Measurements from ENCODE around the gene WDR11.

Gene WDR11

GRCh38 chr10:120945182-120945581 lies 94.0 kb downstream of the WDR11 start:
- DNase-seq = no peak

GRCh38 chr10:120945801-120946302 lies 94.7 kb downstream of the WDR11 start:
- peak in 48 of 51 donors; percentile 7 to 92 (median 74) for DNase-seq

GRCh38 chr10:120946497-120946896 lies 95.3 kb downstream of the WDR11 start:
- DNase-seq = peak in 3 of 51 donors; percentile 31 to 41 (median 34)

DNA sequence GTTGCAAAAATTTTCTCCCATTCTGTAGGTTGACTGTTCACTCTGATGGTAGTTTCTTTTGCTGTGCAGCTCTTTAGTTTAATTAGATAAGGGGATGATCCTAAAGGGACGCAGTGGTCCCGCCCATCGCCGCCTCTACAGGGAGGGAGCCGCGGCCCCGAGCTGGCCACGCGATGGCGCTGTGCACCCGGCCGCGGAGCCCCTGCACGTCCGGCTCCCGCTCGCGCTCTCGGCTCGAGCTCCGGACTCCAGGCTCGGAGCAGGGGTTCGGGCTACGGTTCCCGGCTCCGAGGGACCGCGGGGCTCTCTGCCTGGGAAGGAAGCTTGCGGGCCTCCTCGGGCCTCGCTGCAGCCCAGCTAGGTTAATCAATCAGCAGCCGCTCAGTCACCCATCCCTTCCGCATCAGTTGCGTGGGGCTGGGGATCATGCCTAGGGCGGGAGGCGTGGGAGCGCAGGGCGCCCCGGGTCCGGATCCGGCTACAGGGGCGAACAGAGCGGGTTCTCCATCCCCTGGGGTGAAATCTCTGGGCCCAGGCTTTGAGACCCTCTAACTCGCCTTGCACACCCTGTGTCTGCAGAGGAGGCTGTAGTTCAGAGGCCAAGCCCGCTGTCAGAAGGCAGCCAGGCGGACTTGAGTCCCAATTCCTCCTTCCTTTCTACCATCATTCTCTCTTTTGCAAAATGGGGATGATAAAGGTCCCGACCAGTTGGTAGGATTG lies 97.9 kb downstream of the WDR11 start:
- peak in 45 of 51 donors; percentile 19 to 84 (median 55) for DNase-seq

- DNase-seq = peak in 4 of 51 donors; percentile 10 to 46 (median 23)
These were observed 98.5 kb downstream of the WDR11 start for GRCh38 chr10:120949609-120950031.

DNA sequence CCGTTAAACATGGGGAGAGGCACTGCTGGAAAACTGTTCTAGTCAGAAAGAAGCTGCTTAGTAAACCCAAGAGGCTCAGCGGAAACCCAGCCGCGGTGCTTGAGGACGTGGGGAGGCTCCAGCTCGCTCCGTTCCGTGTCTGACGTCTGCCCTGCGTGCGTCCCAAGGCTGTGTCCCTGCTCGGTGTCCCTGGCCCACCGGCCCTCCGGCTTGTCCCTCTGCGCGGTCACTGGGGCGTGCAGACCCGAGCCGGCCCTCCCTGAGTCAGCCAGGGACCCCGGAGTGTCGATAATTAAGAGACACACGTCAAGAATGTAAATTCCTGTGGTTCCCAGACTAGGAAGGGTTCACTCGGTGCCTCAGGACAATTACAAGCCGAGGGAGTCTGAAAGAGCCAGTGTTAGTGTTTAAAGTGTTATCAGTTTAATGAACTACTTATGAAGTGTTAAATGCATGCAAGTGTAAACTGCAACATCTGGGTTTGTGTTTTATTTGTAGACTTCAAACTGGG lies 98.9 kb downstream of the WDR11 start:
- DNase-seq = no peak

GRCh38 chr10:120951288-120951687 lies 100.1 kb downstream of the WDR11 start:
- DNase-seq = no peak

DNA sequence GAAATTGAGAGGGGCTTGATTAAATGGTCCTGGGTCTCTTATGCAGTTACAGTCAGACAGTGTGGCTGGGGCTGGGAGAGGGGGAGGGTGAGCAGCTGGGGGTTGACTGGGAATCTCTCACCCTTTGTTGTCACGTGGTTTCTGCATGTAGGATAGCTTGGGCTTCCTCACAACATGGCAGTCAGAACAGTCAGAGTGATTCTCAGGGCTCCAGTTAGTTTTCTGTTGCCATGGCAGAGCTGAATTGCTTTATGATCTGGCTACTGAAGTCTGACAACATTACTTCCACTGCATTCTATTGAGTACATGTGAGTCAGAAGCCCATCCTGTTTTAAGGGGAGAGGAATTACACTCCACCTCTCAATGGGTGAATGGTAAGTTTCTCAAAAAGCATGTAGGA lies 102.7 kb downstream of the WDR11 start:
- no peak for DNase-seq
